HepG2 (cell line): ENCODE results near the gene SYNJ2. TPM values are rescaled to one million over a fixed set of nuclear protein-coding genes. Genes with fewer than 3 reads are reported as not detected.
A peak's percentile ranks its signal among the peaks of the same experiment; 100 is the strongest.

Experiments
- ATAC-seq: fragments of 200-7000 bp; cut with Tn5 transposase; 3 replicates; pipeline ENCODE4 v1.9.1; 2020; ENCODE audit warnings: mild to moderate bottlenecking, moderate library complexity
- BruUV-seq: library from RNA; stranded (reverse); fragments of 400-500 nt; replicated peaks from 2 replicates; lab custom pipeline; 2021; lab: Mats Ljungman, UMichigan
- CTCF ChIA-PET: fragments of 300-600 bp; formaldehyde crosslinking; extraction: SDS; loops from one replicate; lab custom pipeline; 2021; ENCODE audit warnings: low total read pairs, inconsistent platforms, low intra/inter-chr PET ratio; lab: Yijun Ruan, JAX
- POLR2A ChIA-PET: fragments of 350-600 bp; sonication (Branson Sonifier 250); formaldehyde crosslinking; loops from one replicate; lab custom pipeline; 2020; ENCODE audit warnings: antibody characterized with exemption, inconsistent platforms; lab: Yijun Ruan, JAX
- DNase-seq: peaks from one replicate; pipeline ENCODE4 v3.0.0-alpha.2; 2015; ENCODE audit warnings: low spot score
- FAIRE-seq: peaks from 3 replicates; lab custom pipeline; 2011; peaks lifted over from hg19 to GRCh38; lab: Jason Lieb, UNC
- H2AFZ ChIP-seq: one replicate; pipeline ENCODE4 v1.6.1; 2011; ENCODE audit warnings: low read length, inconsistent platforms
- H3K27ac ChIP-seq: fragments of 300-600 bp; 3 replicates; pipeline ENCODE4 v1.8.0; 2011; ENCODE audit warnings: mixed run types, mild to moderate bottlenecking, mixed read lengths, low read length, inconsistent platforms; ENCODE audit not compliant: insufficient read depth; ENCODE audit errors: extremely low read length
- H3K27me3 ChIP-seq, 2 experiments: fragments of 200-600 bp in 1 of 2; 2 replicates in 1 of 2; 3 replicates in 1 of 2; pipeline versions ENCODE4 v1.6.0 to v1.8.0; 2011; ENCODE audit warnings: low read length in 2 of 2, mild to moderate bottlenecking in 2 of 2, moderate library complexity in 2 of 2, inconsistent platforms in 1 of 2; ENCODE audit not compliant: insufficient read depth in 2 of 2, control insufficient read depth in 1 of 2
- H3K36me3 ChIP-seq, 2 experiments: fragments of 200-600 bp in 1 of 2; replicated peaks in 1 of 2; 2 replicates in 1 of 2; 3 replicates in 1 of 2; pipeline versions ENCODE4 v1.5.1 to v1.8.0; 2011; ENCODE audit warnings: low read length in 2 of 2, inconsistent platforms in 1 of 2; ENCODE audit not compliant: insufficient read depth in 2 of 2, control insufficient read depth in 1 of 2
- H3K4me1 ChIP-seq: 2 replicates; pipeline ENCODE4 v1.5.1; 2012; ENCODE audit warnings: low read length, inconsistent platforms; ENCODE audit not compliant: insufficient read depth
- H3K4me2 ChIP-seq: 2 replicates; pipeline ENCODE4 v1.6.0; 2011; ENCODE audit warnings: low read depth, low read length, inconsistent platforms
- H3K4me3 ChIP-seq, 3 experiments: fragments of 200-600 bp in 1 of 3; sonication (generic), shearing (Covaris generic) in 1 of 3; replicated peaks in 1 of 3; 2 replicates each; pipeline ENCODE4 v1.5.1; 2011 to 2016; ENCODE audit warnings: low read length in 3 of 3, inconsistent platforms in 2 of 3, low read depth in 2 of 3, mild to moderate bottlenecking in 2 of 3, control low read depth in 1 of 3, mixed read lengths in 1 of 3; ENCODE audit not compliant: insufficient read depth in 1 of 3
- H3K79me2 ChIP-seq: one replicate; pipeline ENCODE4 v1.6.1; 2011; ENCODE audit warnings: low read length, inconsistent platforms; ENCODE audit not compliant: insufficient read depth
- H3K9ac ChIP-seq: 2 replicates; pipeline ENCODE4 v1.6.0; 2011; ENCODE audit warnings: mild to moderate bottlenecking, low read depth, low read length, inconsistent platforms; ENCODE audit not compliant: insufficient read depth
- H3K9me3 ChIP-seq: 2 replicates; pipeline ENCODE4 v1.5.1; 2012; ENCODE audit warnings: mild to moderate bottlenecking, low read length
- H4K20me1 ChIP-seq: 2 replicates; pipeline ENCODE4 v1.6.0; 2011; ENCODE audit warnings: inconsistent platforms, mild to moderate bottlenecking, low read length, moderate library complexity; ENCODE audit not compliant: insufficient read depth
- AGO2 ChIP-seq: fragments of 200-400 bp; formaldehyde crosslinking; optimal IDR thresholded peaks from 2 replicates; pipeline ENCODE3; 2017; ENCODE audit warnings: mild to moderate bottlenecking, low read depth, low read length, moderate library complexity
- ELF4 ChIP-seq: sonication (generic); formaldehyde crosslinking; IDR thresholded peaks from 2 replicates; pipeline ENCODE4 v1.5.0; 2020; ENCODE audit warnings: missing genetic modification reagents, mild to moderate bottlenecking, moderate library complexity, borderline replicate concordance
- PAWR ChIP-seq: sonication (generic); formaldehyde crosslinking; IDR thresholded peaks from 2 replicates; pipeline ENCODE4 v1.4.0; 2020; ENCODE audit warnings: missing genetic modification reagents, mild to moderate bottlenecking, borderline replicate concordance
- POLR2G ChIP-seq: fragments of 200-400 bp; formaldehyde crosslinking; IDR thresholded peaks from 2 replicates; pipeline ENCODE4 v1.6.1; 2018; ENCODE audit warnings: mild to moderate bottlenecking, low read depth, low read length, moderate library complexity
- SRF ChIP-seq: IDR thresholded peaks from 2 replicates; pipeline ENCODE4 v1.6.1; 2011; ENCODE audit warnings: mild to moderate bottlenecking, low read depth, low read length, moderate library complexity
- ZNF350 ChIP-seq: sonication (generic); formaldehyde crosslinking; IDR thresholded peaks from 2 replicates; pipeline ENCODE4 v1.4.0; 2020; ENCODE audit warnings: mild to moderate bottlenecking, low read depth, missing genetic modification reagents, borderline replicate concordance
- ZNF614 ChIP-seq: IDR thresholded peaks from 2 replicates; pipeline ENCODE4 v1.6.1; 2018; ENCODE audit warnings: missing biosample characterization, missing genetic modification reagents, inconsistent platforms, borderline replicate concordance
- ZNF629 ChIP-seq: sonication (generic); formaldehyde crosslinking; conservative IDR thresholded peaks from 2 replicates; pipeline ENCODE4 v1.5.0; 2020; ENCODE audit warnings: missing genetic modification reagents
- WGBS: methylation state at CpG from one replicate; pipeline ENCODE4 v1.1.6; 2017; ENCODE audit warnings: low lambda C conversion rate; 5-methylcytosine and 5-hydroxymethylcytosine counted together
- in situ Hi-C: cut with HindIII; loops from 2 replicates; pipeline ENCODE4 v1.10.0; 2017; ENCODE audit warnings: low pct_unique_long_range_greater_than_20kb; ENCODE audit not compliant: extremely low pct_ligation_motif_present
- intact Hi-C: fragments of 100-400 bp; cut with micrococcal nuclease; formaldehyde crosslinking; loops from one replicate; pipeline ENCODE4 v1.10.0; 2022; ENCODE audit not compliant: unreplicated experiment
- polyA plus RNA-seq, 8 experiments: library from polyadenylated mRNA; depleted of rRNA in 3 of 8; stranded (reverse) in 7 of 8; unstranded in 1 of 8; fragments of >200 nt; fragmentation: Illumina TruSeq in 4 of 8; extraction: Trizol in 4 of 8; gene quantifications; 2 replicates each; pipeline versions ENCODE4 v1.2.1 to v1.2.3, GENCODE V29; 2011 to 2016; ENCODE audit warnings: low read depth in 4 of 8, missing spikeins in 1 of 8, mixed read lengths in 1 of 8; ENCODE audit not compliant: insufficient read depth in 1 of 8
- total RNA-seq, 5 experiments: library from RNA; depleted of rRNA; stranded (reverse); fragments of >200 nt; fragmentation: Illumina TruSeq; extraction: Trizol; gene quantifications; 2 replicates each; pipeline ENCODE4 v1.2.3, GENCODE V29; 2016; ENCODE audit warnings: low read depth in 1 of 5
- TF ChIP-seq, protein P1 (sequence below): IDR thresholded peaks from 2 replicates; pipeline ENCODE4 v1.6.1; 2012; ENCODE audit warnings: inconsistent platforms

The SYNJ2 gene
- total and polyA plus RNA-seq, 2 of the 13 experiments (the other 11 are each of a cell fraction or from before 2014, with no cell fraction given) = 39.1 to 57.6 TPM

DNA sequence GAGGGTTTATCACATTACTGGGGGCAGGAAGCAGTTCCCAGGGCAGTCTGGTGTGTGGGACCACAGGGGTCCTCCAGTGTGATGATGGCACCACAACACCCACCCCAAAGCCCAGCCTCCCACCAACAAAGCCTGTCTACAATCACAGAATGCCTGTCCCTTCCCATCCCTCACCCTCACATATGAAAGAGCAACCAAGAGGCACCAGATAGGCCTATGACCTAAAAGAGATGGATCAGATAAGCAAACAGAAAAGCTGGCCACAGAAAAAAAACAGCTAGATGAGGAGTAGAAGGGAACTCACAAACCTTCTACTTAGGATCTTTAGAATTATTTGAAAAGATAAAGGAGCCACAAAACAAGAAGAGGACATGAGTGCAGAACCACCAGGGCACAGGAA, 132.1 kb downstream of the SYNJ2 start:
- ChIA-PET POLR2A (no interaction called here), CTCF (no interaction called here)
- intact Hi-C loops (no loop called here), in situ Hi-C loops (no loop called here)
- TF ChIP-seq PAWR (CRISPR knock-in tag) (no peak), SRF (no peak), ELF4 (CRISPR knock-in tag) (no peak), POLR2G (peak; percentile 47; the same call in 1 of the 2 replicates), ZNF629 (no peak), ZNF614 (CRISPR knock-in tag) (no peak), ZNF350 (CRISPR knock-in tag) (no peak), AGO2 (peak; percentile 2)
- H4K20me1 ChIP-seq = no peaks in the 10 kb centered on the region
- no peak for FAIRE-seq
- no peaks in the 10 kb centered on the region for H3K9me3 ChIP-seq
- no peak overlapping the region for H3K4me3 ChIP-seq
- no peak overlapping the region for H3K4me2 ChIP-seq
- ATAC-seq = no peak
- H3K36me3 ChIP-seq = peaks cover 0 to 6% of the 10 kb centered on the region in 2 experiments; a peak in 3 of 5 replicates
- H3K4me1 ChIP-seq = no peaks in the 10 kb centered on the region
- H3K27me3 ChIP-seq = no peaks in the 10 kb centered on the region
- no peak overlapping the region for H2AFZ ChIP-seq
- no peak overlapping the region for H3K27ac ChIP-seq
- no peak for DNase-seq
- no peak overlapping the region for H3K9ac ChIP-seq
- H3K79me2 ChIP-seq = no peaks in the 10 kb centered on the region
- BruUV-seq = no TSS peak

DNA sequence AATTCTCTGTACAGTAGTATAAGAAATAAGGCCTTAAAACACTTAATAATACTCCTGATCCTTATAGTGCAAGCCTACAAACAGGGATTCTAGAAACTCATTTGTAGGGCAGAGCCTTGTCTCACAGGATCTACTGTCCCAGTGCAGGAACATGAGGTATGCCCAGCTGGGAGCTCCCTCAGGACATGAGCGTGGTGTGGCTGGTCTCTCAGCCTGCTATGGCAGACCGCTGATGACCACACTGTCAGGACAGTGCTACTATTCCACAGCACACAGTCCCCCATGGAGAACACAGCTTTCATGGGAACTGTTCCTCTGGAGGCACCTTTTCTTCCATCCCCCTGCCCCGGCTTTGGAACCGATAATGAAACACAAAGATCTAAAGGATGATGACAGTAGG, 133.4 kb downstream of the SYNJ2 start:
- no peak overlapping the region for H3K9ac ChIP-seq
- WGBS = 95% methylated on average over 4 of the region's 4 CpGs
- TF ChIP-seq, protein P1, sequence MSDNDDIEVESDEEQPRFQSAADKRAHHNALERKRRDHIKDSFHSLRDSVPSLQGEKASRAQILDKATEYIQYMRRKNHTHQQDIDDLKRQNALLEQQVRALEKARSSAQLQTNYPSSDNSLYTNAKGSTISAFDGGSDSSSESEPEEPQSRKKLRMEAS = no peak
- TF ChIP-seq POLR2G = 0 out of 2 replicates have a peak, but pooled peaks have one; percentile 9
- TF ChIP-seq, all 625 proteins: peak for 1
- CTCF ChIA-PET = no interaction called here
- H3K4me1 ChIP-seq = no peaks in the 10 kb centered on the region
- ATAC-seq = peak; percentile 58
- BruUV-seq = no TSS peak
- no peaks in the 10 kb centered on the region for H3K79me2 ChIP-seq
- FAIRE-seq = no peak
- in situ Hi-C loops (no loop called here), intact Hi-C loops (no loop called here)
- H2AFZ ChIP-seq = no peak overlapping the region
- H3K4me3 ChIP-seq = no peak overlapping the region
- H4K20me1 ChIP-seq = no peaks in the 10 kb centered on the region
- no peak for DNase-seq
- H3K27ac ChIP-seq = no peak overlapping the region
- H3K4me2 ChIP-seq = no peak overlapping the region
- POLR2A ChIA-PET = no interaction called here
- no peaks in the 10 kb centered on the region for H3K9me3 ChIP-seq
- peaks cover 0 to 7% of the 10 kb centered on the region in 2 experiments; a peak in 4 of 5 replicates for H3K36me3 ChIP-seq
- no peaks in the 10 kb centered on the region for H3K27me3 ChIP-seq
